Measurements from ENCODE around the gene MED13L.

DNA sequence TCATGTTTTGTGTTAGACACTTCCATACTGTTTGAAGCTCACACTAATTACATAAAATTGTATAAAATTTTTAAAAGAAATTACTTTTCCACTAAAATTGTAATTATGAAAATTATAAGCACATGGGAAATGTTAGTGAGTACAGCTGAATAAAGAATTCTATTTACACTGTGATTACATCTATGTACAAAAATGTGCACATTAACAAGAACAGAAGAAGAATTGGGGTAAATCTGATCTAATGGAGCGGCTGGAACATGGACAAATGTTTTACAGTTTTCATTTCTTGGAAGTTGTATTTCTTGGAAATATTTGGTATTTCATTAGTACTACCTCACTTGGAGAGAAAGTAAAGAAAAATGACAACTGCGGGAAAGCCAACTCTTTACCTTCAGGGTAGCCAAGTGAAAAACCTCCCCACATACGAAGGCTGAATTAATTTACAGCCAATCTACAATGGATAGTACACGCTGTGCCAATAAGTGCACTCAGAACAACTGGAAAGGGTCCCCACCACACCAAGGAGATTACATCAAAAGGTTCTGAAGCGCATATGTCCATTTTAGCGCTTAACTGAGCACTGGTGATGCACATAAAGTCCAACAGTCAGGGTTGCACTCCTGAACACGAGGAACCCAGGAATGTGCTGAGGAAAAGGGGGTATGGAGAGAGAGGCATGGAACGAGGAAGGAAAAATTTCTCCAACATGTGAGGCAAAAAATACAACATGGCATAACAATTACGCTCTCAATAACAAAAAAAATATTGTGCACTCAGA is 17.5 kb downstream of the MED13L start:
- TF ChIP-seq, protein P1, sequence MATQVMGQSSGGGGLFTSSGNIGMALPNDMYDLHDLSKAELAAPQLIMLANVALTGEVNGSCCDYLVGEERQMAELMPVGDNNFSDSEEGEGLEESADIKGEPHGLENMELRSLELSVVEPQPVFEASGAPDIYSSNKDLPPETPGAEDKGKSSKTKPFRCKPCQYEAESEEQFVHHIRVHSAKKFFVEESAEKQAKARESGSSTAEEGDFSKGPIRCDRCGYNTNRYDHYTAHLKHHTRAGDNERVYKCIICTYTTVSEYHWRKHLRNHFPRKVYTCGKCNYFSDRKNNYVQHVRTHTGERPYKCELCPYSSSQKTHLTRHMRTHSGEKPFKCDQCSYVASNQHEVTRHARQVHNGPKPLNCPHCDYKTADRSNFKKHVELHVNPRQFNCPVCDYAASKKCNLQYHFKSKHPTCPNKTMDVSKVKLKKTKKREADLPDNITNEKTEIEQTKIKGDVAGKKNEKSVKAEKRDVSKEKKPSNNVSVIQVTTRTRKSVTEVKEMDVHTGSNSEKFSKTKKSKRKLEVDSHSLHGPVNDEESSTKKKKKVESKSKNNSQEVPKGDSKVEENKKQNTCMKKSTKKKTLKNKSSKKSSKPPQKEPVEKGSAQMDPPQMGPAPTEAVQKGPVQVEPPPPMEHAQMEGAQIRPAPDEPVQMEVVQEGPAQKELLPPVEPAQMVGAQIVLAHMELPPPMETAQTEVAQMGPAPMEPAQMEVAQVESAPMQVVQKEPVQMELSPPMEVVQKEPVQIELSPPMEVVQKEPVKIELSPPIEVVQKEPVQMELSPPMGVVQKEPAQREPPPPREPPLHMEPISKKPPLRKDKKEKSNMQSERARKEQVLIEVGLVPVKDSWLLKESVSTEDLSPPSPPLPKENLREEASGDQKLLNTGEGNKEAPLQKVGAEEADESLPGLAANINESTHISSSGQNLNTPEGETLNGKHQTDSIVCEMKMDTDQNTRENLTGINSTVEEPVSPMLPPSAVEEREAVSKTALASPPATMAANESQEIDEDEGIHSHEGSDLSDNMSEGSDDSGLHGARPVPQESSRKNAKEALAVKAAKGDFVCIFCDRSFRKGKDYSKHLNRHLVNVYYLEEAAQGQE (IDR thresholded peaks at IDR 0.05; ENCODE audit: low read depth, low read length), result no peak
- TF ChIP-seq, protein P2, sequence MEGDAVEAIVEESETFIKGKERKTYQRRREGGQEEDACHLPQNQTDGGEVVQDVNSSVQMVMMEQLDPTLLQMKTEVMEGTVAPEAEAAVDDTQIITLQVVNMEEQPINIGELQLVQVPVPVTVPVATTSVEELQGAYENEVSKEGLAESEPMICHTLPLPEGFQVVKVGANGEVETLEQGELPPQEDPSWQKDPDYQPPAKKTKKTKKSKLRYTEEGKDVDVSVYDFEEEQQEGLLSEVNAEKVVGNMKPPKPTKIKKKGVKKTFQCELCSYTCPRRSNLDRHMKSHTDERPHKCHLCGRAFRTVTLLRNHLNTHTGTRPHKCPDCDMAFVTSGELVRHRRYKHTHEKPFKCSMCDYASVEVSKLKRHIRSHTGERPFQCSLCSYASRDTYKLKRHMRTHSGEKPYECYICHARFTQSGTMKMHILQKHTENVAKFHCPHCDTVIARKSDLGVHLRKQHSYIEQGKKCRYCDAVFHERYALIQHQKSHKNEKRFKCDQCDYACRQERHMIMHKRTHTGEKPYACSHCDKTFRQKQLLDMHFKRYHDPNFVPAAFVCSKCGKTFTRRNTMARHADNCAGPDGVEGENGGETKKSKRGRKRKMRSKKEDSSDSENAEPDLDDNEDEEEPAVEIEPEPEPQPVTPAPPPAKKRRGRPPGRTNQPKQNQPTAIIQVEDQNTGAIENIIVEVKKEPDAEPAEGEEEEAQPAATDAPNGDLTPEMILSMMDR (IDR thresholded peaks at IDR 0.05), result no peak
- TF ChIP-seq EZH2phosphoT487 (IDR thresholded peaks at IDR 0.05; ENCODE audit: borderline replicate concordance, low read depth) (no peak), EP300 (IDR thresholded peaks at IDR 0.05; ENCODE audit: borderline replicate concordance in 1 of 2, low read depth in 1 of 2, low read length in 1 of 2) (no peak), YY1 (IDR thresholded peaks at IDR 0.05; ENCODE audit: low read depth) (no peak)

Measured in SK-N-SH (cell line).